Aorta (tissue), 5 donors: ENCODE results near the gene HAS3. TPM values are rescaled to one million over a fixed set of nuclear protein-coding genes. Genes with fewer than 3 reads are reported as not detected.
"Not testable (repeated sequence)": the region's sequence is repeated elsewhere in the genome, so short reads cannot be mapped to it uniquely, and the experiment has no call there.

Experiments used
- ATAC-seq: fragments of 200-7000 bp; cut with Tn5 transposase; one replicate; pipeline ENCODE4 v1.9.1; 2022; ENCODE audit warnings: moderate library complexity; ENCODE audit not compliant: low FRiP score
- DNase-seq, 2 donors: peaks; one replicate each; pipeline ENCODE4 v3.0.0-alpha.2; 2020
- H3K27ac ChIP-seq, 2 donors: one replicate each; pipeline ENCODE4 v1.5.1; 2013; ENCODE audit warnings: low read length in 2 of 2, mild to moderate bottlenecking in 2 of 2, moderate library complexity in 2 of 2, control low read depth in 1 of 2, inconsistent platforms in 1 of 2, low read depth in 1 of 2
- H3K27me3 ChIP-seq, 2 donors: one replicate each; pipeline ENCODE4 v1.6.1; 2013; ENCODE audit warnings: control low read depth in 1 of 2, low read length in 1 of 2, mild to moderate bottlenecking in 1 of 2, moderate library complexity in 1 of 2; ENCODE audit not compliant: insufficient read depth in 2 of 2, control insufficient read depth in 1 of 2
- H3K36me3 ChIP-seq, 2 donors: one replicate each; pipeline ENCODE4 v1.6.1; 2013; ENCODE audit warnings: control low read depth in 1 of 2, low read length in 1 of 2, mild to moderate bottlenecking in 1 of 2; ENCODE audit not compliant: insufficient read depth in 2 of 2, control insufficient read depth in 1 of 2
- H3K4me1 ChIP-seq, 2 donors: one replicate each; pipeline ENCODE4 v1.6.1; 2013; ENCODE audit warnings: low read length in 2 of 2, control low read depth in 1 of 2, mild to moderate bottlenecking in 1 of 2, moderate library complexity in 1 of 2; ENCODE audit not compliant: insufficient read depth in 2 of 2, control insufficient read depth in 1 of 2
- H3K4me3 ChIP-seq, 2 donors: one replicate each; pipeline ENCODE4 v1.5.1; 2013; ENCODE audit warnings: low read length in 2 of 2, control low read depth in 1 of 2, mild to moderate bottlenecking in 1 of 2
- H3K9me3 ChIP-seq: one replicate; pipeline ENCODE4 v1.6.1; 2013; ENCODE audit warnings: mild to moderate bottlenecking, low read length; ENCODE audit not compliant: control insufficient read depth
- WGBS, 2 donors: extraction: QIAGEN DNeasy Blood & Tissue Kit; methylation state at CpG; one replicate each; pipeline ENCODE4 v1.1.7; 2013; 5-methylcytosine and 5-hydroxymethylcytosine counted together
- intact Hi-C, 2 donors: fragments of 100-400 bp; cut with DNase I; formaldehyde crosslinking; loops; one replicate each; pipeline versions ENCODE4 v1.14.2 to v1.15.0; 2022
- polyA plus RNA-seq, 2 donors: library from polyadenylated mRNA; stranded (reverse); fragments of 200-250 nt; gene quantifications; one replicate each; pipeline ENCODE4 v1.2.3, GENCODE V29; 2013
- total RNA-seq, 2 donors: library from RNA; stranded (reverse); fragmentation: NEBNext Ultra II Directional; extraction: Animal tissue kit (Norgen Biotek cat#: 25700); gene quantifications; one replicate each; pipeline ENCODE4 v1.2.1, GENCODE V29; 2021
- donor health status: healthy with polysubstance abuse.
- donor health status: Bipolar disorder and iron deficiency.
- donor health status: DM: no; HTN: no; CAD: no.
- donor health status: DM: no; HTN: no; CAD: no.
- donor health status: DM: yes; HTN: yes; CAD: no.

Gene HAS3
- total and polyA plus RNA-seq, 4 donors, result 0.54 to 1.3 (median 0.78) TPM

DNA sequence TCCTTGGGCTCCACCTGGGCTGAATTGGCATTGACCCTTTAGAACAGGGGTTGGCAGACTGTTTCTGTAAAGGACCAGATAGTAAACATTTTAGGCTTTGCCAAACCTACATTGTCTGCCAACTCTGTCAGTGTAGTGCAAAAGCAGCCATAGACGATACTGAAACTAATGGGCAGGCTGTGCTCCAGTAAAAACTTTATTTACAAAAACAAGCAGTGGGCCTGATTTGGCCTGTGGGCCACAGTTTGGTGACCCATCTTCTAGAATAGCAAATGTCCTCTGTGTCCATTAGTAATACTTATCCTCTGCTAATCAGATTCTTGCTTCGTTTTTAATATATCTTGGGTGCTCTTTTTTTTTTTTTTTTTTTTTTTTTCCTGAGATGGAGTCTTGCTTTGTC lies 33.2 kb downstream of the HAS3 start:
- peaks cover 0 to 5% of the 10 kb centered on the region in 2 donors for H3K36me3 ChIP-seq
- DNase-seq (no peak), ATAC-seq (no peak)
- no peaks in the 10 kb centered on the region for H3K27me3 ChIP-seq
- H3K4me3 ChIP-seq, result no peak overlapping the region
- WGBS, 2 donors, result 55 to 66% methylated on average over 2 of the region's 2 CpGs
- no peaks in the 10 kb centered on the region for H3K9me3 ChIP-seq
- H3K27ac ChIP-seq, result no peak overlapping the region
- H3K4me1 ChIP-seq, result no peaks in the 10 kb centered on the region
- intact Hi-C loops, result loop anchor here in 1 of 2 donors (10.0 kb wide), 2 partner anchors 46 to 294 kb away; partner anchors contain the start of genes SNTB2 and TANGO6

DNA sequence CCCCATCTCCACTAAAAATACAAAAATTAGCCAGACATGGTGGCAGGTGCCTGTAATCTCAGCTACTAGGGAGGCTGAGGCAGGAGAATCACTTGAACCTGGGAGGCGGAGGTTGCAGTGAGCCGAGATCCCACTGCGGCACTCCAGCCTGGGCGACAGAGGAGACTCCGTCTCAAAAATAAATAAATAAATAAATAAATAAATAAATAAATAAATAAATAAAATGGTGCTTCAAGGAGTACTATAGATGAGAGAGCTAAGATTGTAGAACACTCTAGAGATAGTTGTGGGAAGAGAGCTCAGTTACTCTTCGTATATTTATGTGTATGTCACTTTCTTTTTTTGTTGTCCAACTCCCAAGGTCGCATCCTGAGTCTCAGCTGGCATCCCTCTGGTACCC lies 34.0 kb downstream of the HAS3 start:
- DNase-seq, H3K4me1 ChIP-seq, H3K27ac ChIP-seq, H3K9me3 ChIP-seq, H3K36me3 ChIP-seq, H3K27me3 ChIP-seq, ATAC-seq, H3K4me3 ChIP-seq: not testable (repeated sequence)
- WGBS, 2 donors, result 94 to 95% methylated on average over 7 of the region's 7 CpGs
- intact Hi-C loops, result loop anchor here in 1 of 2 donors (10.0 kb wide), 2 partner anchors 45 to 295 kb away; partner anchors contain the start of genes SNTB2 and TANGO6

DNA sequence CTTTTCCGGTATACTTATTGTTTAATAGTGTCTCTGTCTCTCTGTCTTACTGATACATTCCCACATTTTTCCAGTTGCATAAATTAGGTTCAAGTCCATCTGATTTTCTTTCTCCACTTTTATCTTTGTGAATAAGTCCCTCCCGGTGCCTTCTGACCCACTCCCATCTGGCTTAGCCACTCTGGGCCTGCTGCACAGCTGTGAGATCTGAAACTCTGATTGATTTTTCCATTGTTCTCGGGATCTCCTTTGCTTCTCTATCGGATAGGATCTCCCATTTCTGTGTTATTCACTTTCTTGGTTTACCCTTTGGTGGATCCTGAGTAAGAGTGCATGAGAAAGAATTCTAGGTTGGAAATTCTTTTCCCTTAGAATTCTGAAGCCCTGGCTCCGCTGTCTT lies 35.6 kb downstream of the HAS3 start:
- DNase-seq (no peak), ATAC-seq (no peak)
- intact Hi-C loops, result no loop called here
- no peaks in the 10 kb centered on the region for H3K27me3 ChIP-seq
- no peaks in the 10 kb centered on the region for H3K4me1 ChIP-seq
- H3K27ac ChIP-seq, result no peak overlapping the region
- peaks cover 0 to 5% of the 10 kb centered on the region in 2 donors for H3K36me3 ChIP-seq
- H3K9me3 ChIP-seq, result no peaks in the 10 kb centered on the region
- H3K4me3 ChIP-seq, result no peak overlapping the region
- 91 to 96% methylated on average over 5 of the region's 5 CpGs for WGBS, 2 donors

DNA sequence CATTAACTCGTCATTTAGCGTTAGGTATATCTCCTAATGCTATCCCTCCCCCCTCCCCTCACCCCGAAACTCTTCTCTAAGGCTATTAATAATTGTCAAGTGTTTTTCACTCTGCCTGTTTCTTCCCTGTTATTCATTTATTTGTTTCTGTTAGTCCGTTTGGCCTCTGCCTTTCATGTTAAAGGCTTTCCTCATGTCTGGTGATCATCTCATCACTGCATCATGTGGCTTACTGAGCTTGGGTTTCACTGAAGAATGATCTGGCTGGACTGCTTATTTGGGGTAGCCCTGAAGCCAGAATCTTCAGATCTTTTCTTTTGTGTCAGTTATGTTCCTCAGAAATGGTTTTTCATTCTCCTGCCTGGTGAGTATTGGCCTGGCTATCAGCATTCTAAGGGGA lies 36.5 kb downstream of the HAS3 start:
- Histone ChIP-seq H3K4me1 (no peaks in the 10 kb centered on the region), H3K27ac (no peak overlapping the region), H3K4me3 (no peak overlapping the region), H3K36me3 (peaks cover 0 to 3% of the 10 kb centered on the region in 2 donors), H3K9me3 (no peaks in the 10 kb centered on the region), H3K27me3 (no peaks in the 10 kb centered on the region)
- intact Hi-C loops, result no loop called here
- 93% methylated on average over 4 of the region's 4 CpGs for WGBS, 2 donors
- ATAC-seq, result no peak
- no peak for DNase-seq

DNA sequence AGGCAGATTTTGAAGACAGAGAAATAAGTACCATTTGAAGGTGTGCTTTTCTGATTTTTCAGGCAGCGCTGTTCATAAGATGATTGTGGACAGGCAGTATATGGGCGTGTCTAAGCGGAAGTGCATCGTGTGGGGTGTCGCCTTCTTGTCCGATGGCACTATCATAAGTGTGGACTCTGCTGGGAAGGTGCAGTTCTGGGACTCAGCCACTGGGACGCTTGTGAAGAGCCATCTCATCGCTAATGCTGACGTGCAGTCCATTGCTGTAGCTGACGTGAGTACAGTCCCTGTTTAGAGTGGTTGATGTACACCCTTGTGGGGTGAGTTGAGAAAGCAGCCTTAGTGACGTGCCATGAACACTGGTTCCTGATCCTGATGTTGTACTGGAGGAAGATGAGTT lies 37.7 kb downstream of the HAS3 start:
- DNase-seq (no peak), ATAC-seq (no peak)
- no peak overlapping the region for H3K4me3 ChIP-seq
- no peaks in the 10 kb centered on the region for H3K9me3 ChIP-seq
- no peaks in the 10 kb centered on the region for H3K4me1 ChIP-seq
- peaks cover 0 to 3% of the 10 kb centered on the region in 2 donors for H3K36me3 ChIP-seq
- WGBS, 2 donors, result 89 to 90% methylated on average over 11 of the region's 11 CpGs
- no peaks in the 10 kb centered on the region for H3K27me3 ChIP-seq
- H3K27ac ChIP-seq, result no peak overlapping the region
- intact Hi-C loops, result no loop called here

DNA sequence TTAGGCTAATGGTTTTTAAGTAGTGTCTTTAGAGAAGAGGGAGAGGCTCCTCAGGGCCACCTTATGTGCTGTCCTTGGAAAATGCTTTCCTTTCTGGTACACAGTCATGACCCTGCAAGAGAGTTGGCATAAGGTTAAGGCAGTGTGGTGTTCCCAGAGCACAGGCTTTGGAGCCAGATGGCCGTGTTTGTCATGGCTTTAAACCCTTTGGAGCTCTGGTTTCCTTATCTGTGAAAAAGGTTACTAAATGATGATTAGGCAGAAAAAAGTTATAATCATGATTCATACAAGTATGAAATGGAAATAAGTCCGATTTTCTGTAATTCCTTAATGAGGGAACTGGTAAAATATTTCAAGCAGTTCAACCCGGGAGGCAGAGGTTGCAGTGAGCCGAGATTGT lies 40.2 kb downstream of the HAS3 start:
- DNase-seq (peak in 1 of 2 donors; percentile 59), ATAC-seq (peak; percentile 70)
- Histone ChIP-seq H3K36me3 (no peaks in the 10 kb centered on the region), H3K4me1 (no peaks in the 10 kb centered on the region), H3K9me3 (no peaks in the 10 kb centered on the region), H3K27ac (peak overlapping the region; percentile 25 to 37), H3K4me3 (no peak overlapping the region), H3K27me3 (no peaks in the 10 kb centered on the region)
- WGBS, 2 donors, result 3 to 8% methylated on average over 4 of the region's 4 CpGs
- intact Hi-C loops, result no loop called here

DNA sequence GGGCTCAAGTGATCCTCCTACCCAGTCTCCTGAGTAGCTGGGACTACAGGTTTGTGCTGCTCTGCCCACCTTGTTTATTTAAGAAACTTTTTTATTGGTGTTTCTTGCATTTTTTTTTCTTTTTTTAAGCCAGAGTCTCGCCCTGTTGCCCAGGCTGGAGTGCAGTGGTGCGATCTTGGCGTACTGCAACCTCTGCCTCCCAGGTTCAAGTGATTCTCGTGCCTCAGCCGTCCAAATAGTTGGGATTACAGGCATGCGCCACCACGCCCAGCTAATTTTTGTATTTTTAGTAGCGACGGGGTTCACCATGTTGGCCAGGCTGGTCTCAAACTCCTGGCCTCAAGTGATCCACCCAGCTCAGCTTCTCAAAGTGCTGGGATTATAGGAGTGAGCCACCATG lies 44.2 kb downstream of the HAS3 start:
- intact Hi-C loops, result loop anchor here (1.0 to 2.0 kb wide), 2 partner anchors 38 to 137 kb away; partner anchors contain the start of gene SNTB2 (in 1 of the 2)
- not testable (repeated sequence) for H3K9me3 ChIP-seq, DNase-seq, H3K36me3 ChIP-seq, H3K4me1 ChIP-seq, ATAC-seq, H3K27ac ChIP-seq, H3K27me3 ChIP-seq, H3K4me3 ChIP-seq
- 85 to 86% methylated on average over 9 of the region's 9 CpGs for WGBS, 2 donors

DNA sequence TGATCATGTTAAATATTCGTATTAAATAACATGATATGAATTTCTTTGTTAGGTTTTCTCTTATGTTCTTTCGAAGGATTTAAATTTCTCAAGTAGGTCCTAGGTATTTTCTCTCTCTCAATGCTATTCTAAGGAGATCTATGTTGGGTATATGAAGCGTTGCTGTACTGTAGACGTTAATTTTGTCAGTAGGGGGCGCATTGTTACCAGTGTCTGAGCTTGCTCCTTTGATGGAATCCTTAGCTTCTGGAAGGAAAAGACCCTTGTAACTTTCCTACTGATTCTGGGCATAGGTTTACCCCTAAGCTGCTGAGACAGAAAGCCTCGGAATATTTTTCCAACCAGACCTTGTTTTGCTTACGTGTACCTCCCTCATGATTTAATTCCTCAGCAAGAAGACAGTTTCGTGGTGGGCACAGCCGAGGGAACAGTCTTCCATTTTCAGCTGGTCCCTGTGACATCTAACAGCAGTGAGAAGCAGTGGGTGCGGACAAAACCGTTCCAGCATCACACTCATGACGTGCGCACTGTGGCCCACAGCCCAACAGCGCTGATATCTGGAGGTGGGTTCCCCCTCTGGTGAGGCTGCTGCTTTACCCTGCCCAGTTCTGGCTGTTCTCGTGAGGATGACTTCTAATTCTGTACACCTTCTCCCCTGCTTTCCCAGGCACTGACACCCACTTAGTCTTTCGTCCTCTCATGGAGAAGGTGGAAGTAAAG lies 44.9 kb downstream of the HAS3 start:
- ATAC-seq, result peak; percentile 83
- Histone ChIP-seq H3K4me1 (no peaks in the 10 kb centered on the region), H3K36me3 (peaks cover 0 to 5% of the 10 kb centered on the region in 2 donors)

DNA sequence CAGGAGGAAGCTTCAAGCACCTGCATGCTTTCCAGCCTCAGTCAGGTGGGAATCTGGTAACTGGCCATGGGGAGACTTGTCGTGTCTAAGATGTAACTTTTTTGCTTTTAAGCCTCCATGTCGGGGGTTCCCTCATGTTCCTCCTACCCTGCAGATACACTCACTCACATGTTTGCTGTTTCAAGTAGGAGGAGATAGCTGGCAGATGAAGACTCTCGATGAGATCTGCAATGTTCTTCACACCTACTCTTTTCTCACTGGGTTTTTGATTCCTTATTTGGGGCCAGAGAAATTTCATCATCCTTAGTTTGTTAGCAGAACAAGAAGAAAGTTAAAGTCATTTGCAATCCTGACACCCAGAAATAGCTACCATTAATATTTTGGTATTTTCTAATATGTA lies 51.7 kb downstream of the HAS3 start:
- DNase-seq (no peak), ATAC-seq (no peak)
- H3K4me3 ChIP-seq, result no peak overlapping the region
- H3K27me3 ChIP-seq, result no peaks in the 10 kb centered on the region
- H3K9me3 ChIP-seq, result no peaks in the 10 kb centered on the region
- 78 to 84% methylated on average over 3 of the region's 3 CpGs for WGBS, 2 donors
- H3K36me3 ChIP-seq, result peaks cover 5 to 6% of the 10 kb centered on the region in 2 donors
- intact Hi-C loops, result no loop called here
- no peak overlapping the region for H3K27ac ChIP-seq
- no peaks in the 10 kb centered on the region for H3K4me1 ChIP-seq

More for the DNA sequence above, 44.9 kb downstream of the HAS3 start:
- 43 to 48% methylated on average over 16 of the region's 16 CpGs for WGBS, 2 donors
- DNase-seq, result no peak
- Histone ChIP-seq H3K4me3 (no peak overlapping the region), H3K27ac (no peak overlapping the region), H3K27me3 (no peaks in the 10 kb centered on the region), H3K9me3 (no peaks in the 10 kb centered on the region)
- intact Hi-C loops, result loop anchor here (1.0 to 2.0 kb wide), 2 partner anchors 37 to 136 kb away; partner anchors contain the start of gene SNTB2 (in 1 of the 2)
